HepG2 (cell line): ENCODE data around the gene DPAGT1. TPM values are rescaled to one million over a fixed set of nuclear protein-coding genes. Genes with fewer than 3 reads are reported as not detected.
A peak's percentile ranks its signal among the peaks of the same experiment; 100 is the strongest.

Experiments
- CTCF ChIP-seq: sonication (generic); formaldehyde crosslinking; IDR thresholded peaks from 2 replicates; pipeline ENCODE4 v1.5.0; 2020; ENCODE audit warnings: mild to moderate bottlenecking, missing genetic modification reagents, moderate library complexity
- FOSL2 ChIP-seq: sonication (generic); formaldehyde crosslinking; IDR thresholded peaks from 2 replicates; pipeline ENCODE4 v1.4.0; 2020; ENCODE audit warnings: missing genetic modification reagents
- HIVEP1 ChIP-seq: sonication (generic); formaldehyde crosslinking; IDR thresholded peaks from 2 replicates; pipeline ENCODE4 v1.4.0; 2020; ENCODE audit warnings: mild to moderate bottlenecking, missing genetic modification reagents
- IRF1 ChIP-seq: sonication (generic); formaldehyde crosslinking; IDR thresholded peaks from 2 replicates; pipeline ENCODE4 v1.4.0; 2020; ENCODE audit warnings: low read depth, mild to moderate bottlenecking, missing genetic modification reagents
- PHF8 ChIP-seq: sonication (generic); formaldehyde crosslinking; IDR thresholded peaks from 2 replicates; pipeline ENCODE4 v1.5.0; 2020; ENCODE audit warnings: missing genetic modification reagents
- REXO4 ChIP-seq: sonication (generic); formaldehyde crosslinking; IDR thresholded peaks from 2 replicates; pipeline ENCODE4 v1.8.0; 2022; ENCODE audit warnings: missing genetic modification reagents, mild to moderate bottlenecking, borderline replicate concordance
- TBL1XR1 ChIP-seq: fragments of 150-350 bp; IDR thresholded peaks from 2 replicates; pipeline ENCODE4 v1.6.1; 2014; ENCODE audit warnings: borderline replicate concordance, low read length; ENCODE audit not compliant: partially characterized antibody
- ZNF101 ChIP-seq: sonication (generic); formaldehyde crosslinking; IDR thresholded peaks from 2 replicates; pipeline ENCODE4 v1.4.0; 2020; ENCODE audit warnings: mild to moderate bottlenecking, low read depth, missing genetic modification reagents, borderline replicate concordance
- ZNF274 ChIP-seq: sonication (generic); formaldehyde crosslinking; IDR thresholded peaks from 2 replicates; pipeline ENCODE4 v1.5.1; 2020; ENCODE audit warnings: mild to moderate bottlenecking, missing genetic modification reagents
- ZNF318 ChIP-seq: sonication (generic); formaldehyde crosslinking; IDR thresholded peaks from 2 replicates; pipeline ENCODE4 v1.4.0; 2020; ENCODE audit warnings: mild to moderate bottlenecking, missing genetic modification reagents
- ZNF557 ChIP-seq: sonication (generic); formaldehyde crosslinking; IDR thresholded peaks from 2 replicates; pipeline ENCODE4 v1.4.0; 2020; ENCODE audit warnings: missing genetic modification reagents
- ZNF646 ChIP-seq: sonication (generic); formaldehyde crosslinking; IDR thresholded peaks from 2 replicates; pipeline ENCODE4 v1.9.0; 2021; ENCODE audit warnings: mild to moderate bottlenecking, missing genetic modification reagents
- ZSCAN21 ChIP-seq: sonication (generic); formaldehyde crosslinking; IDR thresholded peaks from 2 replicates; pipeline ENCODE4 v1.8.0; 2022; ENCODE audit warnings: mild to moderate bottlenecking, missing genetic modification reagents, moderate library complexity, borderline replicate concordance
- polyA plus RNA-seq, 8 experiments: library from polyadenylated mRNA; depleted of rRNA in 3 of 8; stranded (reverse) in 7 of 8; unstranded in 1 of 8; fragments of >200 nt; fragmentation: Illumina TruSeq in 4 of 8; extraction: Trizol in 4 of 8; gene quantifications; 2 replicates each; pipeline versions ENCODE4 v1.2.1 to v1.2.3, GENCODE V29; 2011 to 2016; ENCODE audit warnings: low read depth in 4 of 8, missing spikeins in 1 of 8, mixed read lengths in 1 of 8; ENCODE audit not compliant: insufficient read depth in 1 of 8
- total RNA-seq, 5 experiments: library from RNA; depleted of rRNA; stranded (reverse); fragments of >200 nt; fragmentation: Illumina TruSeq; extraction: Trizol; gene quantifications; 2 replicates each; pipeline ENCODE4 v1.2.3, GENCODE V29; 2016; ENCODE audit warnings: low read depth in 1 of 5

Gene DPAGT1
- total and polyA plus RNA-seq, 2 of the 13 experiments (the other 11 are each of a cell fraction or from before 2014, with no cell fraction given): 37.6 to 70.7 TPM

GRCh38 chr11:119121811-119122124 is 20.1 kb upstream of the DPAGT1 start (continued):
- TF ChIP-seq ZNF101 (CRISPR knock-in tag): no peak
- TF ChIP-seq FOSL2: no peak
- TF ChIP-seq REXO4 (CRISPR knock-in tag): no peak
- no peak for TF ChIP-seq ZNF318 (CRISPR knock-in tag)
- TF ChIP-seq ZNF274 (CRISPR knock-in tag): no peak
- TF ChIP-seq TBL1XR1: no peak
- TF ChIP-seq ZSCAN21 (CRISPR knock-in tag): no peak
- TF ChIP-seq CTCF (CRISPR knock-in tag): peak; percentile 15; the same call in 1 of the 2 replicates
- no peak for TF ChIP-seq IRF1 (CRISPR knock-in tag)
- no peak for TF ChIP-seq ZNF557 (CRISPR knock-in tag)
- TF ChIP-seq PHF8 (CRISPR knock-in tag): no peak; the same call in 1 of the 2 replicates
- TF ChIP-seq ZNF646 (CRISPR knock-in tag): no peak
- TF ChIP-seq HIVEP1 (CRISPR knock-in tag): peak; percentile 48; the same call in 1 of the 2 replicates
